ACC112 (cell line): ENCODE measurements around the gene AMFR.

Source experiments
- H2AFZ ChIP-seq: fragments of 200-600 bp; sonication (generic); one replicate; pipeline ENCODE4 v1.6.0; 2017; ENCODE audit warnings: antibody characterized with exemption, low read length; ENCODE audit not compliant: unreplicated experiment
- H3K27ac ChIP-seq: fragments of 200-600 bp; sonication (generic); 2 replicates; pipeline ENCODE4 v1.5.1; 2014; ENCODE audit warnings: low read depth, mild to moderate bottlenecking, antibody characterized with exemption, low read length, moderate library complexity
- H3K27me3 ChIP-seq: fragments of 200-600 bp; sonication (generic); 2 replicates; pipeline ENCODE4 v1.6.1; 2014; ENCODE audit warnings: mild to moderate bottlenecking, antibody characterized with exemption, low read length, moderate library complexity, mixed read lengths; ENCODE audit not compliant: insufficient read depth
- H3K36me3 ChIP-seq: fragments of 200-600 bp; sonication (generic); 2 replicates; pipeline ENCODE4 v1.6.1; 2016; ENCODE audit warnings: mild to moderate bottlenecking, antibody characterized with exemption, low read length, moderate library complexity, mixed read lengths; ENCODE audit not compliant: insufficient read depth
- H3K4me1 ChIP-seq: fragments of 200-600 bp; sonication (generic); one replicate; pipeline ENCODE4 v1.6.1; 2016; ENCODE audit warnings: low read length, mixed read lengths; ENCODE audit not compliant: insufficient read depth, unreplicated experiment, control insufficient read depth
- H3K4me3 ChIP-seq: fragments of 200-600 bp; sonication (generic); 2 replicates; pipeline ENCODE4 v1.5.1; 2014; ENCODE audit warnings: mild to moderate bottlenecking, low read depth, low read length
- H3K79me2 ChIP-seq: fragments of 200-600 bp; sonication (generic); one replicate; pipeline ENCODE4 v1.6.0; 2016; ENCODE audit warnings: low read length; ENCODE audit not compliant: control insufficient read depth, unreplicated experiment, insufficient read depth

Gene AMFR

GRCh38 chr16:56340416-56340815 lies 84.9 kb downstream of the AMFR start:
- no peak overlapping the region for H3K4me3 ChIP-seq
- H3K4me1 ChIP-seq = no peaks in the 10 kb centered on the region
- no peaks in the 10 kb centered on the region for H3K79me2 ChIP-seq
- H3K36me3 ChIP-seq = no peaks in the 10 kb centered on the region
- no peak overlapping the region for H2AFZ ChIP-seq
- H3K27ac ChIP-seq = no peak overlapping the region
- H3K27me3 ChIP-seq = no peaks in the 10 kb centered on the region

GRCh38 chr16:56339431-56340195 lies 85.7 kb downstream of the AMFR start:
- no peak overlapping the region for H3K27ac ChIP-seq
- H3K36me3 ChIP-seq = no peaks in the 10 kb centered on the region
- H3K4me3 ChIP-seq = no peak overlapping the region
- H2AFZ ChIP-seq = no peak overlapping the region
- H3K27me3 ChIP-seq = no peaks in the 10 kb centered on the region
- no peaks in the 10 kb centered on the region for H3K4me1 ChIP-seq
- no peaks in the 10 kb centered on the region for H3K79me2 ChIP-seq

- no peaks in the 10 kb centered on the region for H3K27me3 ChIP-seq
- no peak overlapping the region for H3K4me3 ChIP-seq
- no peaks in the 10 kb centered on the region for H3K4me1 ChIP-seq
- H2AFZ ChIP-seq = no peak overlapping the region
- H3K27ac ChIP-seq = no peak overlapping the region
- no peaks in the 10 kb centered on the region for H3K36me3 ChIP-seq
- no peaks in the 10 kb centered on the region for H3K79me2 ChIP-seq
Observed at GRCh38 chr16:56338566-56339318, 86.6 kb downstream of the AMFR start.

- Histone ChIP-seq H2AFZ (no peak overlapping the region), H3K4me3 (no peak overlapping the region), H3K36me3 (no peaks in the 10 kb centered on the region), H3K79me2 (no peaks in the 10 kb centered on the region), H3K4me1 (no peaks in the 10 kb centered on the region), H3K27me3 (no peaks in the 10 kb centered on the region), H3K27ac (no peak overlapping the region)
Observed at GRCh38 chr16:56337858-56338325, 87.5 kb downstream of the AMFR start.

GRCh38 chr16:56337131-56337857 lies 88.1 kb downstream of the AMFR start:
- H3K4me1 ChIP-seq = no peaks in the 10 kb centered on the region
- H3K4me3 ChIP-seq = no peak overlapping the region
- H3K27me3 ChIP-seq = no peaks in the 10 kb centered on the region
- H3K79me2 ChIP-seq = no peaks in the 10 kb centered on the region
- no peak overlapping the region for H2AFZ ChIP-seq
- H3K27ac ChIP-seq = no peak overlapping the region
- no peaks in the 10 kb centered on the region for H3K36me3 ChIP-seq

GRCh38 chr16:56336711-56337110 lies 88.6 kb downstream of the AMFR start:
- Histone ChIP-seq H3K79me2 (no peaks in the 10 kb centered on the region), H2AFZ (no peak overlapping the region), H3K36me3 (no peaks in the 10 kb centered on the region), H3K27ac (no peak overlapping the region), H3K27me3 (no peaks in the 10 kb centered on the region), H3K4me3 (no peak overlapping the region), H3K4me1 (no peaks in the 10 kb centered on the region)

- Histone ChIP-seq H3K4me3 (no peak overlapping the region), H3K36me3 (no peaks in the 10 kb centered on the region), H2AFZ (no peak overlapping the region), H3K27ac (no peak overlapping the region), H3K79me2 (no peaks in the 10 kb centered on the region), H3K4me1 (no peaks in the 10 kb centered on the region), H3K27me3 (no peaks in the 10 kb centered on the region)
Observed at GRCh38 chr16:56336071-56336688, 89.2 kb downstream of the AMFR start.

GRCh38 chr16:56334761-56335160 lies 90.6 kb downstream of the AMFR start:
- Histone ChIP-seq H3K27ac (no peak overlapping the region), H3K36me3 (no peaks in the 10 kb centered on the region), H3K4me3 (no peak overlapping the region), H3K4me1 (no peaks in the 10 kb centered on the region), H2AFZ (no peak overlapping the region), H3K27me3 (no peaks in the 10 kb centered on the region), H3K79me2 (no peaks in the 10 kb centered on the region)

GRCh38 chr16:56332464-56333079 lies 92.8 kb downstream of the AMFR start:
- H3K27ac ChIP-seq = no peak overlapping the region
- H3K4me3 ChIP-seq = no peak overlapping the region
- H2AFZ ChIP-seq = no peak overlapping the region
- no peaks in the 10 kb centered on the region for H3K4me1 ChIP-seq
- H3K36me3 ChIP-seq = no peaks in the 10 kb centered on the region
- H3K79me2 ChIP-seq = no peaks in the 10 kb centered on the region
- H3K27me3 ChIP-seq = no peaks in the 10 kb centered on the region

- Histone ChIP-seq H3K36me3 (no peaks in the 10 kb centered on the region), H3K27ac (no peak overlapping the region), H3K27me3 (no peaks in the 10 kb centered on the region), H3K79me2 (no peaks in the 10 kb centered on the region), H3K4me1 (no peaks in the 10 kb centered on the region), H2AFZ (no peak overlapping the region), H3K4me3 (no peak overlapping the region)
Observed at GRCh38 chr16:56331915-56332314, 93.4 kb downstream of the AMFR start.
